GM12878 (cell line): ENCODE results near the gene SUGP1. TPM values are rescaled to one million over a fixed set of nuclear protein-coding genes. Genes with fewer than 3 reads are reported as not detected.

ENCODE experiments used
- ATAC-seq: fragments of 200-7000 bp; cut with Tn5 transposase; 3 replicates; pipeline ENCODE4 v1.9.1; 2020; ENCODE audit warnings: mild to moderate bottlenecking, moderate library complexity
- BruUV-seq: library from RNA; stranded (reverse); fragments of 400-500 nt; replicated peaks from 2 replicates; lab custom pipeline; 2021; lab: Mats Ljungman, UMichigan
- CTCF ChIA-PET: fragments of 300-600 bp; sonication (Branson Sonifier 250); formaldehyde crosslinking; extraction: SDS; loops from one replicate; lab custom pipeline; 2021; ENCODE audit warnings: inconsistent platforms; lab: Yijun Ruan, JAX
- POLR2A ChIA-PET: fragments of 350-600 bp; formaldehyde crosslinking; extraction: SDS; loops from one replicate; lab custom pipeline; 2021; ENCODE audit warnings: inconsistent platforms; lab: Charles Lee
- RAD21 ChIA-PET: fragments of 300-600 bp; sonication (Branson Sonifier 250); formaldehyde crosslinking; loops from one replicate; lab custom pipeline; 2023; ENCODE audit warnings: antibody characterized with exemption; ENCODE audit not compliant: unreplicated experiment; lab: Charles Lee
- SMC1A ChIA-PET: fragments of 300-600 bp; sonication (Branson Sonifier 250); formaldehyde crosslinking; loops from one replicate; lab custom pipeline; 2023; ENCODE audit not compliant: unreplicated experiment, uncharacterized antibody; lab: Charles Lee
- DNase-seq: peaks from one replicate; pipeline ENCODE4 v3.0.0-alpha.2; 2011; ENCODE audit warnings: low read depth, low spot score
- FAIRE-seq: peaks from 3 replicates; lab custom pipeline; 2011; peaks lifted over from hg19 to GRCh38; lab: Jason Lieb, UNC
- H2AFZ ChIP-seq: 2 replicates; pipeline ENCODE4 v1.6.0; 2011; ENCODE audit warnings: low read depth, low read length, control low read depth; ENCODE audit not compliant: control insufficient read depth
- H3K27ac ChIP-seq: 2 replicates; pipeline ENCODE4 v1.5.1; 2011; ENCODE audit warnings: control low read depth; ENCODE audit not compliant: control insufficient read depth, insufficient read depth
- H3K27me3 ChIP-seq, 2 experiments: replicated peaks in 1 of 2; 2 replicates each; pipeline versions ENCODE4 v1.6.0 to v1.6.1; 2011; ENCODE audit warnings: low read length in 1 of 2; ENCODE audit not compliant: control insufficient read depth in 2 of 2, insufficient read depth in 2 of 2
- H3K36me3 ChIP-seq, 2 experiments: 2 replicates each; pipeline ENCODE4 v1.5.1; 2011; ENCODE audit warnings: low read length in 1 of 2; ENCODE audit not compliant: control insufficient read depth in 2 of 2, insufficient read depth in 2 of 2
- H3K4me1 ChIP-seq: 2 replicates; pipeline ENCODE4 v1.6.1; 2011; ENCODE audit warnings: mild to moderate bottlenecking, low read length, moderate library complexity, mixed read lengths; ENCODE audit not compliant: control insufficient read depth, insufficient read depth
- H3K4me2 ChIP-seq: 2 replicates; pipeline ENCODE4 v1.6.0; 2011; ENCODE audit warnings: control low read depth; ENCODE audit not compliant: control insufficient read depth, insufficient read depth
- H3K4me3 ChIP-seq: fragments of 200-600 bp; sonication (generic); 2 replicates; pipeline ENCODE4 v1.5.1; 2016
- H3K79me2 ChIP-seq: 2 replicates; pipeline ENCODE4 v1.6.0; 2011; ENCODE audit warnings: low read length; ENCODE audit not compliant: control insufficient read depth, insufficient read depth
- H3K9ac ChIP-seq: 2 replicates; pipeline ENCODE4 v1.8.0; 2011; ENCODE audit warnings: low read length, control low read depth, mixed read lengths; ENCODE audit not compliant: control insufficient read depth, insufficient read depth
- H3K9me3 ChIP-seq: replicated peaks from 3 replicates; pipeline ENCODE4 v1.5.1; 2011; ENCODE audit warnings: mild to moderate bottlenecking, low read length; ENCODE audit not compliant: control insufficient read depth, insufficient read depth
- H4K20me1 ChIP-seq: 2 replicates; pipeline ENCODE4 v1.6.0; 2011; ENCODE audit not compliant: control insufficient read depth, insufficient read depth
- BACH1 ChIP-seq: fragments of 450-650 bp; IDR thresholded peaks from 2 replicates; pipeline ENCODE4 v1.6.1; 2017; ENCODE audit warnings: mild to moderate bottlenecking, borderline replicate concordance
- CREM ChIP-seq: IDR thresholded peaks from 2 replicates; pipeline ENCODE4 v1.6.1; 2014; ENCODE audit warnings: antibody characterized with exemption, low read depth
- E4F1 ChIP-seq: fragments of 450-650 bp; IDR thresholded peaks from 2 replicates; pipeline ENCODE4 v1.6.1; 2018; ENCODE audit warnings: borderline replicate concordance, mild to moderate bottlenecking; ENCODE audit not compliant: partially characterized antibody
- ESRRA ChIP-seq: IDR thresholded peaks from 2 replicates; pipeline ENCODE4 v1.6.1; 2012; ENCODE audit warnings: mild to moderate bottlenecking, low read length, improper control_type of control experiment
- EZH2 ChIP-seq: IDR thresholded peaks from 2 replicates; pipeline ENCODE4 v1.6.1; 2012; ENCODE audit warnings: low read depth, mild to moderate bottlenecking, control low read depth, inconsistent platforms, low read length, borderline replicate concordance; ENCODE audit not compliant: control insufficient read depth
- GATAD2B ChIP-seq: fragments of 450-650 bp; conservative IDR thresholded peaks from 2 replicates; pipeline ENCODE4 v1.6.1; 2017; ENCODE audit warnings: low read depth, mild to moderate bottlenecking, moderate library complexity
- MYC ChIP-seq: IDR thresholded peaks from 2 replicates; pipeline ENCODE4 v1.6.1; 2011; ENCODE audit warnings: mild to moderate bottlenecking, low read length, moderate library complexity, inconsistent platforms; ENCODE audit not compliant: insufficient read depth, insufficient replicate concordance, insufficient read length, severe bottlenecking
- RCOR1 ChIP-seq: conservative IDR thresholded peaks from 2 replicates; pipeline ENCODE4 v1.6.1; 2012; ENCODE audit warnings: low read depth, low read length, improper control_type of control experiment
- ZBTB4 ChIP-seq: fragments of 450-650 bp; formaldehyde crosslinking; IDR thresholded peaks from 2 replicates; pipeline ENCODE4 v1.4.0; 2022; ENCODE audit warnings: mild to moderate bottlenecking, moderate library complexity
- ZBTB40 ChIP-seq: fragments of 450-650 bp; IDR thresholded peaks from 2 replicates; pipeline ENCODE4 v1.6.1; 2016; ENCODE audit warnings: mild to moderate bottlenecking, moderate library complexity, borderline replicate concordance
- WGBS: methylation state at CpG from one replicate; pipeline ENCODE4 v1.1.6; 2016; ENCODE audit warnings: low lambda C conversion rate; ENCODE audit not compliant: insufficient replicate concordance, insufficient coverage; ENCODE audit errors: missing lambda C conversion rate; 5-methylcytosine and 5-hydroxymethylcytosine counted together
- in situ Hi-C: fragments of 300-500 bp; cut with MboI; formaldehyde crosslinking; loops from 9 replicates; pipeline ENCODE4 v1.14.3; 2018; ENCODE audit warnings: mixed read lengths
- intact Hi-C: fragments of 100-400 bp; cut with micrococcal nuclease; formaldehyde crosslinking; loops from one replicate; pipeline ENCODE4 v1.14.2; 2022; ENCODE audit not compliant: unreplicated experiment
- polyA plus RNA-seq, 11 experiments: library from polyadenylated mRNA; depleted of rRNA in 4 of 11; unstranded in 6 of 11; stranded (reverse) in 5 of 11; fragments of >200 nt; fragmentation: Nextera tagmentation in 4 of 11; fragmentation: Illumina TruSeq in 1 of 11; extraction: Ambion mirVana in 4 of 11; extraction: Trizol in 1 of 11; gene quantifications; 1 replicate in 1 of 11; 2 replicates in 10 of 11; pipeline versions ENCODE4 v1.2.1 to v1.2.3, GENCODE V29; 2011 to 2016; ENCODE audit warnings: inconsistent platforms in 2 of 11, missing spikeins in 2 of 11, low read depth in 1 of 11
- total RNA-seq, 4 experiments: library from RNA; depleted of rRNA in 3 of 4; stranded (reverse); fragments of >200 nt in 3 of 4; fragmentation: Illumina TruSeq in 1 of 4; extraction: Trizol in 1 of 4; gene quantifications; 2 replicates each; pipeline versions ENCODE4 v1.2.1 to v1.2.3, GENCODE V29; 2013 to 2021

Gene SUGP1
- total and polyA plus RNA-seq, 10 of the 15 experiments (the other 5 are each of a cell fraction or from before 2014, with no cell fraction given), result 1.6 to 70.2 (median 38.4) TPM

GRCh38 chr19:19305066-19305465 lies 15.2 kb downstream of the SUGP1 start (continued):
- TF ChIP-seq E4F1 (no peak), ZBTB4 (CRISPR knock-in tag) (no peak), ESRRA (no peak), MYC (no peak)

- in situ Hi-C loops (no loop called here), intact Hi-C loops (no loop called here)
- Histone ChIP-seq H3K79me2 (no peaks in the 10 kb centered on the region), H4K20me1 (no peaks in the 10 kb centered on the region), H3K4me3 (no peak overlapping the region), H2AFZ (no peak overlapping the region), H3K4me2 (no peak overlapping the region), H3K9me3 (no peaks in the 10 kb centered on the region), H3K4me1 (no peaks in the 10 kb centered on the region), H3K36me3 (peaks cover 13 to 32% of the 10 kb centered on the region in 2 experiments), H3K9ac (no peak overlapping the region), H3K27me3 (no peaks in the 10 kb centered on the region), H3K27ac (no peak overlapping the region)
- POLR2A ChIA-PET, result no interaction called here
- BruUV-seq, result no TSS peak
- RAD21 ChIA-PET, result no interaction called here
- no peak for DNase-seq
- no peak for ATAC-seq
- CTCF ChIA-PET, result interaction anchor here (1.3 kb wide), 1 partner anchor 11 kb away, joined by 6 read pairs; no protein-coding TSS in a partner anchor
- FAIRE-seq, result no peak
- 97% methylated on average over 14 of the region's 14 CpGs for WGBS
- TF ChIP-seq GATAD2B (no peak), RCOR1 (no peak), ZBTB40 (no peak), BACH1 (no peak), EZH2 (no peak), CREM (no peak)
- SMC1A ChIA-PET, result no interaction called here
Observed at GRCh38 chr19:19304186-19304965, 15.9 kb downstream of the SUGP1 start.
